Urinary bladder (tissue), 4 donors: ENCODE data around the gene B4GALT5. TPM values are rescaled to one million over a fixed set of nuclear protein-coding genes. Genes with fewer than 3 reads are reported as not detected.
A peak's percentile ranks its signal among the peaks of the same experiment; 100 is the strongest.

Experiments
- DNase-seq: peaks from one replicate; pipeline ENCODE4 v3.0.0-alpha.2; 2015; ENCODE audit errors: extremely low spot score
- H3K27ac ChIP-seq: one replicate; pipeline ENCODE4 v1.5.1; 2013; ENCODE audit warnings: low read depth, mild to moderate bottlenecking, moderate library complexity
- H3K36me3 ChIP-seq: one replicate; pipeline ENCODE4 v1.6.1; 2013; ENCODE audit warnings: mild to moderate bottlenecking, moderate library complexity; ENCODE audit not compliant: insufficient read depth
- H3K4me1 ChIP-seq: one replicate; pipeline ENCODE4 v1.6.1; 2013; ENCODE audit warnings: mild to moderate bottlenecking, moderate library complexity; ENCODE audit not compliant: insufficient read depth
- H3K4me3 ChIP-seq: one replicate; pipeline ENCODE4 v1.5.1; 2013; ENCODE audit warnings: low read depth, low read length
- WGBS: extraction: QIAGEN DNeasy Blood & Tissue Kit; methylation state at CpG from one replicate; pipeline ENCODE4 v1.1.7; 2013; 5-methylcytosine and 5-hydroxymethylcytosine counted together
- polyA plus RNA-seq: library from polyadenylated mRNA; stranded (reverse); fragments of 200-250 nt; gene quantifications from one replicate; pipeline ENCODE4 v1.2.3, GENCODE V29; 2013
- total RNA-seq: library from RNA; depleted of rRNA; stranded (reverse); fragments of >200 nt; gene quantifications from one replicate; pipeline ENCODE4 v1.2.3, GENCODE V29; 2014
- donor health status: healthy with polysubstance abuse.
- donor health status: healthy.

B4GALT5 gene
- total and polyA plus RNA-seq, 2 donors = 19.5 to 46.4 TPM

DNA sequence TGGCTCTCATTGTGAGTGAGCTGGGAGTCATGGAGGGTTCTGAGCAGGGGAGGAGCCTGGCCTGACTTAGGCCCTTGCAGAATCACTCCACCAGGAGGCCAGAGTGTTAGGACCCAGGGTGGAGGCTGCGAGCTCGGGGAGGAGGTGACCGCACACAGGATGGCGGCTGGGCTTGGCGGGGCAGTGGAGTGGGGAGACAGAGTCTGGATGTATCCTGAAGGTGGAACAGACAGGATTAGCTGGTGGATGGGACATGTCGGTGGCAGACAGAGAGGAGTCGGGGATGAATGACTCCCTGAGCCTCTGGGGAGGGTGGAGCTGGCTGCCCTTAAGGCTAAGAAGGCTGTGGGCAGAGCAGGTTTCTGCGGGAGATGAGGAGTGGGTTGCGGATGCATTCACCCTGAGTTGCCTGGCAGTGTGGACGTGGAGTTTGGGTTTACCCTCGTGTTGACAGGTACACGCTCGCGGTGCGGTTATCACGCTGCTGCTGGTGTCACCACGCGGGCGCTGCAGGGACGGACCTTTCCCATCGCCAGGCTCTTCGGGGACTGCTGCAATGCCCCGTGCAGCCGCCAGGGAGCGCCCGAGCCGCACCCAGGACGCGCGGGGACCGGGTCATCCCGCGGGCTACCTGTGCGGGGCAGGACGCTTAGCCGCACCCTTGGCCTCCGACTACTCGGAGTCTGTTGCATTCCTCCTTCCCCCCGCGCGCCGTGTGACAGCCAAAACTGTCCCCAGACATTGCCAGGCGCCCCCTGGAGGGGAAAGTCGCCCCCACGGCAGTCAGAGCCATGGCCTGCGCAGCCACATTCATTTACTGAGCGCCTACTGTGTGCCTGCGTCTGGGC is 102.8 kb downstream of the B4GALT5 start:
- no peak overlapping the region for H3K4me3 ChIP-seq
- no peak for DNase-seq
- H3K36me3 ChIP-seq = no peaks in the 10 kb centered on the region
- H3K4me1 ChIP-seq = no peaks in the 10 kb centered on the region
- WGBS = 17% methylated on average over 48 of the region's 48 CpGs
- H3K27ac ChIP-seq = no peak overlapping the region

DNA sequence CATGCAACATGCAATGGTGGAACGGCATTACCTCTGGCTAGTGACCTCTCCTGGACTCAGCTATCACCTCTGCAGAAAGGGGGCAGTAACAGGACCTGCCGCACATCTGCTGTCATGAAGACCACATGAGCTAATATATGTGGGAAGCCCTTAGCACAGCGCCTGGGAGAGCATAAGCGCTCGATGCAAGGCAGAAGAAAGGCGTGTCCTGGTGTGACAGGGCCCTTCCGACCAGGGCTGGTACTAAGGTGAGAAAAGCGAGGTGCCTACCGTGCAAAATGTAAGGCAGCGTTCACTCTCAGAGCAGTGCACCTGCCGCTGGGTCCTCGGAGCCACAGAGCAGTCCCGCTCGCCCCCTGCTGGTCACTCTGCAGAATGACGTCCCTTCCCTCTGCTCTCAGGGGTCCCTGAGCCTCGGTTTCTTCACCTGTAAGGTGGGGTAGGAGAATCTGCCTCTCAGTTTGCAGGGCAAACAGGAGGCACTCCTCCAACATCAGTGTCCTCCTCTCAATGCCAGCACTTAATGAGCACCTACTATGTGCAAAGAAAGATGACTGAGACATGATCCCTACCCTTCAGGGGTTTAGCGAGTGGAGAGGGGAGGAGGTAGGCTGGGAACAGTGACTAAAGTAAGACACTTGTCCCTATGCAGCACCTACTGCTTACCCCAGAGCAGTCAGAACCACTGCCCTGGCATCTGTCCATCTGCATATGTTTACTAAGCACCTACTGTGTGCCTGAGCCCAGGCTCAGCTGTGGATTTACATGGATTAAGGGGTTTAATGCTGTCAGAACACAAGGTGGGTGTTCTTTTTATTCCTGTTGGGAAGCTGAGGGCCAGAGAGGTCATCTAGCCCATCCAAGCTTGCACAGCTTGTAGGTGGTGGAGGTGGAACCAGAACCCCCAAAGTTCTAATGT is 104.7 kb downstream of the B4GALT5 start:
- Histone ChIP-seq H3K4me1 (no peaks in the 10 kb centered on the region), H3K4me3 (no peak overlapping the region), H3K27ac (no peak overlapping the region), H3K36me3 (no peaks in the 10 kb centered on the region)
- DNase-seq = no peak
- 9% methylated on average over 17 of the region's 17 CpGs for WGBS

DNA sequence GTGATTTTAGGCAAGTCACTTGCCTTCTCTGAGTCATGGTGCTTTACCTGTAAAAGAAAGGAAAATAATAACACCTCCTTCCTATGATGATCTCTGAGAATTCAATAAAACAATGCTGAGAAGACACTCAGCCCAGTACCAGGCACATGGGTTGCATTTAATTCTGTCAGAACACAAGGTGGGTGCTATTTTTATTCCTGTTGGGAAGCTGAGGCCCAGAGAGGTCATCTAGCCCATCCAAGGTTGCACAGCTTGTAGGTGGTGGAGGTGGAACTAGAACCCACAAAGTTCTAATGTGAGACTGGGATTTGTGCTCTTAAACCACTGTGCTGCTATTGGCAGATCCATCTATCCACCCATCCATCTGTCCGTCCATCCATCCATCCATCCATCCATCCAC is 106.1 kb downstream of the B4GALT5 start:
- no peaks in the 10 kb centered on the region for H3K4me1 ChIP-seq

DNA sequence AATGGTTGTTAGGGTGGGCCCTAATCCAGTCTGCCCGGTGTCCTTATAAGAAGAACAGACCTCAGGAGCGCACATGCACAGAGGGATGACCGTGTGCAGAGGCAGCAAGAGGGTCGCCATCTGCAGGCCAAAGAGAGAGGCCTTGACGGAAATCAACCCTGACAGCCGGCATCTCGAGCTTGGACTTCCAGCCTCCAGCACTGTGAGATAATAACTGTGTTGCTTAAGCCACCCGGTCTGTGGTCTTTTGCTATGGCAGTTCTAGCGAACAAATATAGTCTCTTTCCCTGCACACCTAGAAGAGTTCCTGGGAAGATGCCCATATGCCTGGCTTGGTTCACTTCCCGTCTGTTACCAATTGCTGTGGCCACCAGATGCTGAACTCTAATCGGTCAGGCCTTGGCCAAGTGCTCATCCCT is 110.5 kb downstream of the B4GALT5 start:
- no peak for DNase-seq
- 67% methylated on average over 11 of the region's 11 CpGs for WGBS

More for the DNA sequence above, 106.1 kb downstream of the B4GALT5 start:
- Histone ChIP-seq H3K4me3 (no peak overlapping the region), H3K27ac (no peak overlapping the region), H3K36me3 (no peaks in the 10 kb centered on the region)
- WGBS = 93% methylated on average over 1 of the region's 1 CpG
- DNase-seq = no peak

DNA sequence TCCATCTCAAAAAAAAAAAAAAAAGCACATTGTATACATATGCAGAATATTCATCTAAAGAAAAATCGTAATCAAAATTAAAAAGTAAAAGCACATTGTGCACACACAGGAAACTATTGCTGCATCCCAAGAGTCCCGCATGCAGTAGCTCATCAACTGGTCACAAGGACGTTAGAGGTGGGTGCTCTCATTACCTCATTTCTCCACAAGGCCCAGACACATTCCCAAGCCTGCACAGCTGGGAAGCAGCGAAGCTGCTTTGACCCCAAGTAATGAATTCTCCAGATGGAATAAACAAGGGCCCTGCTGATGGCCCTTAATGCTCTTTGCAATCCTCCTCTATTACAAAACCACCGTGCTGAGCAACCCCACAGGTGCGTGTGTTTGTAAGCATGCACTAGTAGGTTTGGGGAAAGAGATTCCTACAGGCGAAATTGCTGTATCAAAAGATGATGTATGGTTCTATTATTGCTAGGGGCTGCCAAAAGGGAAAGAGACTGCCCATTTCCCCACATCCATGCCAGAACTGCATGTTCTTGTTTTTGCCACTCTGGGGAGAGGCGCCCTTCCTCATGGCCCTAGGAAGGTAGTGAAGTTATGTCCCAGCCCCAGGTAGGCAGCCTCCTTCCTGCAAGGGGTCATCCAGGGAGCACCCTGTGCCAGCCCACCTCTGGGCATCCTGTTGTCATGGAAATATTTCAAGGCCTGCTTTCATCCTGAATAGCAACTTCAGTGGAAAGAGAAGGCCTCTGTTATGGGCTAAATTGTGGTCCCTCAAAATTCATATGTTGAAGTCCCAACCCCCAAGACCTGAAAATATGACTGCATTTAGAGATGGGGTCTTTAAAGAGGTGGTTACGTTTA is 111.1 kb downstream of the B4GALT5 start:
- Histone ChIP-seq H3K4me3 (no peak overlapping the region), H3K36me3 (no peaks in the 10 kb centered on the region), H3K4me1 (no peaks in the 10 kb centered on the region), H3K27ac (no peak overlapping the region)
- 82% methylated on average over 9 of the region's 9 CpGs for WGBS
- no peak for DNase-seq

More for the DNA sequence above, 110.5 kb downstream of the B4GALT5 start:
- no peak overlapping the region for H3K4me3 ChIP-seq
- no peak overlapping the region for H3K27ac ChIP-seq
- no peaks in the 10 kb centered on the region for H3K4me1 ChIP-seq
- H3K36me3 ChIP-seq = no peaks in the 10 kb centered on the region

DNA sequence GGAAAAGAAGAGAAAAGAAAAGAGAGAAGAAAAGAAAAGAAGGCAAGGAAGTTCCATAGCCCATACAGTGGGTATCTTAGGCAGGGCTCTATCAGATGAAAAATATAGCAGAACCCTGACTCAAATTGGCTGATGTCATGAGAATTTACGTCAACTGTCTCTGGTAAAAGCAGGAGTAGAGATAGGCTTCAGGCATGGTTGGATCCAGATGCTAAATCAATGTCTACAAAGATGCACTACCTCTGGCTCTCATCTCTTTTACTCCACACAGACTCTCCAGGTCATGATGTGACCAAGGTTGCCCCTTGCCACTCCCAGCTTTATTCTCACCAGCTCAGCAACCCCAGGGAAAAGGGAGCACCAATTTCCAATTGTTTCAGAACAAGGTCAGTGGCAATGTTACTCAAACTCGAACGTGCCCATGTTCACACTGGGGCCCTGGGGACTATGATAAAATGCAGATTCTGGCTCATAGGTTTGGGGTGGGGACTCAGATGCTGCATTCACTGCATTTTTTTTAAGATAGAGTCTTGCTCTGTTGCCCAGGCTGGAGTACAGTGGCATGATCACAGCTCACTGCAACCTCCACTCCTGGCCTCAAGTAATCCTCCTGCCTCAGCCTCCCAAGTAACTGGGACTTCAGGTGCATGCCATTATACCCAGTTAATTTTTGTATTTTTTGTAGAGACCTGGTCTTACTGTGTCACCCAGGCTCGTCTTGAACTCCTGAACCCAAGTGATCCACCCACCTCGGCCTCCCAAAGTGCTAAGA is 112.3 kb downstream of the B4GALT5 start:
- Histone ChIP-seq H3K4me1 (no peaks in the 10 kb centered on the region), H3K27ac (no peak overlapping the region), H3K4me3 (no peak overlapping the region), H3K36me3 (no peaks in the 10 kb centered on the region)
- no peak for DNase-seq
- 91% methylated on average over 5 of the region's 5 CpGs for WGBS

DNA sequence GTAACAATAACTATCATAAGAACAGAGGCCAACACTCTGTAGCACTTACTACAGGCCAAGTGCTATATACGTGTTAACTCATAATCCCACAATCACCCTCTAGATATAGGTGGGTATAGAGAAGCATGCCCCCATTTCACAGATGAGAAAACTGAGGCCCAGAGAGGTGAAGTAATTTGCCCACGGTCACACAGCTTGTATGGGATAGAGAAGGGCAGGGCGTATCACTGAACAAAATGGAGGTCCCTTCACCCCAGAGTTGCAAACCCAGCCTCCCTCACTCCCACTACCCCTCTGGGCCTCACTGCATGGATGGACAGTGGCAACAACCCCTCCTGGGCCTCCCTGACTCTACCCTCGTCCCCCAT is 113.9 kb downstream of the B4GALT5 start:
- H3K27ac ChIP-seq = no peak overlapping the region
- WGBS = 97% methylated on average over 4 of the region's 4 CpGs
- no peaks in the 10 kb centered on the region for H3K4me1 ChIP-seq

DNA sequence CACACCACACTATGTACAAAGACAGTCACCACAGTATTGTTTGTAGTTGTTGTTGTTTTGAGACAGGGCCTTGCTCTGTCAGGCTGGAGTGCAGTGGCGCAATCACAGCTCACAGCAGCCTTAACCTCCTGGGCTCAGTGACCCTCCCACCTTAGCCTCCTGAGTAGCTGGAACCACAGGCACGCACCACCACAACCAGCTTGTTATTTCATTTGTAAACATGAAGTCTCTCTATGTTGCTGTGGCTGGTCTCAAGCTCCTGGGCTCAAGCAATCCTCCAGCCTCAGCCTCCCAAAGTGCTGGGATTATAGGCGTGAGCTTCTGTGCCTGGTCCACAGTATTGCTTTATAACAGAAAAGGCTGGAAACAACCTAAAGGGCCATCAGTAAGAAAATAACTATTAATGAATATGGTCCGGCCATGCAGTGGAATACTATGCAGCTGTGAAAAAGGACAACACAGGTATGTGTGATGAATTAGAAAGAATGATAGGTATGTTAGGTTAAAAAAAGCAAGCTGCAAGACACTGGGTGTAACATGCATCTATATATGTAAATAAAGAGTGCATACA is 115.8 kb downstream of the B4GALT5 start:
- WGBS = 87% methylated on average over 4 of the region's 4 CpGs
- Histone ChIP-seq H3K4me3 (no peak overlapping the region), H3K4me1 (no peaks in the 10 kb centered on the region), H3K27ac (no peak overlapping the region), H3K36me3 (no peaks in the 10 kb centered on the region)
- DNase-seq = no peak

More for the DNA sequence above, 113.9 kb downstream of the B4GALT5 start:
- H3K4me3 ChIP-seq = no peak overlapping the region
- H3K36me3 ChIP-seq = no peaks in the 10 kb centered on the region
- no peak for DNase-seq

DNA sequence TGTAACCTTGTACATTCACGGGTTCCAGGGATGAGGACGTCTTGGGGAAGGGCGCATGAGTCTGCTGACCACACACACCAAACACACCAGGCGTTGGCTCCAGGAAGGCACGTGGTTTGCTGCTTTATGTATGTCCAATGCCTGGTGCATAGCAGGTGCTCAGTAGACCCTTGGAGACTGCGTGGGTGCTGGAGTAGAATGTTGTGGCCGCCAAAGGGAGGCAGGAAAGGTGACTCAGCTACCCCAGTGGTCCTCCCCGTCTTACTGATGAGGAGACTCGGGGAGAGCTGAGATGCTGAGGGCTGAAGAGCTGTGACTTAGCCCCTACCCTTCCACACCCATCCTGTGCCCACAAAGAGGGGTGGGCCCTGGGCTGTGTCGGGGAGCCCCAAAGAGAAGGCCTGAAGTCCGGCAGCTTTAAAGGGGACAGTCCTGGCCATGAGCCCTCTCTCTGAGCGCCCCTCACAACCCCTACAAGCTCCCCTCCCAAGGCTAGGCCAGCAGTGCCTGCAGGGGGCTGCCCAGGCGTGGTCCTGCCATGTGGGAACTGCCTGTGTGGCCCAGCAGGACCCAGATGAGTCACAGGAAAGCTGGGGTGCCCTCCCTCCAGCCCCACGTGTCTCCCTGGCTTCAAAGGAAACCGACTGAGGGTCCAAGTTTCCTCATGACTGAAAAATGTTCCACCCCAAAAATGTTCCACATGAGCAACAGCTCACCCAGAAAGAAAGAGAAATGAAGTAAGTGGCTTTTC is 117.7 kb downstream of the B4GALT5 start:
- H3K27ac ChIP-seq = peak overlapping the region; percentile 11
- no peak for DNase-seq
- 69% methylated on average over 15 of the region's 15 CpGs for WGBS
- no peaks in the 10 kb centered on the region for H3K4me1 ChIP-seq
- no peak overlapping the region for H3K4me3 ChIP-seq
- H3K36me3 ChIP-seq = no peaks in the 10 kb centered on the region

DNA sequence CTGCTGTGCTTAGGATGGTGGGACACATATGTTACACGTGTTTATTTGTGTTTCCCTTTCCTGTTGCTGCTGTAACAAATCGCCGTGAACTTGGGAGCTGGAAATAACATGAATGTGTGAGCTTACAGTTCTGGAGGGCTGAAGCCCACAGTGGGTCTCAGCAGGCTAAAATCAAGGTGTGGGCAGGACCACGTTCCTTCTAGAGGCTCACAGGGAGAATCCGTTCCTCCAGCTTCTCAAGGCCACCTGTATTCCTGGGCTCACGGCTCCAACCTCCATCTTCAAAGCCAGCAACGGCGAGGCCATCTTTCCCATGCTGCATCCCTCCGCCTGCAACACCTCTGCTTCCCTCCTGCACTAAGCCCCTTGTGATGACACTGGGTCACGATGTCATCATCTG is 118.3 kb downstream of the B4GALT5 start:
- DNase-seq = no peak
- H3K4me3 ChIP-seq = no peak overlapping the region
- 90% methylated on average over 10 of the region's 10 CpGs for WGBS

DNA sequence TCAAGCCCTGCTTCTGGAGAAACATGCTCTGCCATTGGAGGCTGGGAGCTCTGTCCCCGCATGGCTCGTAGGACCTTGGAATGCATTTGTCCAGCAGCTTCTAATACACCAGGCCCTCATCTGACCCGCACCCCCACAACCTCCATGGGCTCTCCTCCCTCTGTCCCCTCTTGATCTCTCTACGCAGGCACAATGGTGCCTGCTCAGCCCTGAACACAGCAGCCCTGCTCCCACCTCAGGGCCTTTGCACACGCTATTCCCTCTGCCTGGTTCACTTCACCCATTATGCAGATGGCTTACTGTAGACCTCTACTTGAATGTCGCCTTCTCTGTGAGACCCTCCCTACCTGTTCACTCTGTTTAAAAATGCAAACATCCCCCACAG is 118.8 kb downstream of the B4GALT5 start:
- no peaks in the 10 kb centered on the region for H3K36me3 ChIP-seq
- H3K4me3 ChIP-seq = no peak overlapping the region
- no peaks in the 10 kb centered on the region for H3K4me1 ChIP-seq
- H3K27ac ChIP-seq = no peak overlapping the region
- DNase-seq = no peak
- 91% methylated on average over 6 of the region's 6 CpGs for WGBS

More for the DNA sequence above, 118.3 kb downstream of the B4GALT5 start:
- H3K36me3 ChIP-seq = no peaks in the 10 kb centered on the region
- H3K27ac ChIP-seq = peak overlapping the region; percentile 11
- no peaks in the 10 kb centered on the region for H3K4me1 ChIP-seq
